ENCODE data around the gene POU6F2.

- TF ChIP-seq, protein P1, sequence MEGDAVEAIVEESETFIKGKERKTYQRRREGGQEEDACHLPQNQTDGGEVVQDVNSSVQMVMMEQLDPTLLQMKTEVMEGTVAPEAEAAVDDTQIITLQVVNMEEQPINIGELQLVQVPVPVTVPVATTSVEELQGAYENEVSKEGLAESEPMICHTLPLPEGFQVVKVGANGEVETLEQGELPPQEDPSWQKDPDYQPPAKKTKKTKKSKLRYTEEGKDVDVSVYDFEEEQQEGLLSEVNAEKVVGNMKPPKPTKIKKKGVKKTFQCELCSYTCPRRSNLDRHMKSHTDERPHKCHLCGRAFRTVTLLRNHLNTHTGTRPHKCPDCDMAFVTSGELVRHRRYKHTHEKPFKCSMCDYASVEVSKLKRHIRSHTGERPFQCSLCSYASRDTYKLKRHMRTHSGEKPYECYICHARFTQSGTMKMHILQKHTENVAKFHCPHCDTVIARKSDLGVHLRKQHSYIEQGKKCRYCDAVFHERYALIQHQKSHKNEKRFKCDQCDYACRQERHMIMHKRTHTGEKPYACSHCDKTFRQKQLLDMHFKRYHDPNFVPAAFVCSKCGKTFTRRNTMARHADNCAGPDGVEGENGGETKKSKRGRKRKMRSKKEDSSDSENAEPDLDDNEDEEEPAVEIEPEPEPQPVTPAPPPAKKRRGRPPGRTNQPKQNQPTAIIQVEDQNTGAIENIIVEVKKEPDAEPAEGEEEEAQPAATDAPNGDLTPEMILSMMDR (IDR thresholded peaks at IDR 0.05; ENCODE audit: insufficient read depth, low read length), result no peak
- TF ChIP-seq POLR2AphosphoS5 (IDR thresholded peaks at IDR 0.05; ENCODE audit: low read depth) (no peak), SPI1 (IDR thresholded peaks at IDR 0.05; ENCODE audit: borderline replicate concordance, low read depth) (no peak), GABPA (IDR thresholded peaks at IDR 0.05; ENCODE audit: low read depth) (no peak)
- TF ChIP-seq, protein P2, sequence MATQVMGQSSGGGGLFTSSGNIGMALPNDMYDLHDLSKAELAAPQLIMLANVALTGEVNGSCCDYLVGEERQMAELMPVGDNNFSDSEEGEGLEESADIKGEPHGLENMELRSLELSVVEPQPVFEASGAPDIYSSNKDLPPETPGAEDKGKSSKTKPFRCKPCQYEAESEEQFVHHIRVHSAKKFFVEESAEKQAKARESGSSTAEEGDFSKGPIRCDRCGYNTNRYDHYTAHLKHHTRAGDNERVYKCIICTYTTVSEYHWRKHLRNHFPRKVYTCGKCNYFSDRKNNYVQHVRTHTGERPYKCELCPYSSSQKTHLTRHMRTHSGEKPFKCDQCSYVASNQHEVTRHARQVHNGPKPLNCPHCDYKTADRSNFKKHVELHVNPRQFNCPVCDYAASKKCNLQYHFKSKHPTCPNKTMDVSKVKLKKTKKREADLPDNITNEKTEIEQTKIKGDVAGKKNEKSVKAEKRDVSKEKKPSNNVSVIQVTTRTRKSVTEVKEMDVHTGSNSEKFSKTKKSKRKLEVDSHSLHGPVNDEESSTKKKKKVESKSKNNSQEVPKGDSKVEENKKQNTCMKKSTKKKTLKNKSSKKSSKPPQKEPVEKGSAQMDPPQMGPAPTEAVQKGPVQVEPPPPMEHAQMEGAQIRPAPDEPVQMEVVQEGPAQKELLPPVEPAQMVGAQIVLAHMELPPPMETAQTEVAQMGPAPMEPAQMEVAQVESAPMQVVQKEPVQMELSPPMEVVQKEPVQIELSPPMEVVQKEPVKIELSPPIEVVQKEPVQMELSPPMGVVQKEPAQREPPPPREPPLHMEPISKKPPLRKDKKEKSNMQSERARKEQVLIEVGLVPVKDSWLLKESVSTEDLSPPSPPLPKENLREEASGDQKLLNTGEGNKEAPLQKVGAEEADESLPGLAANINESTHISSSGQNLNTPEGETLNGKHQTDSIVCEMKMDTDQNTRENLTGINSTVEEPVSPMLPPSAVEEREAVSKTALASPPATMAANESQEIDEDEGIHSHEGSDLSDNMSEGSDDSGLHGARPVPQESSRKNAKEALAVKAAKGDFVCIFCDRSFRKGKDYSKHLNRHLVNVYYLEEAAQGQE (IDR thresholded peaks at IDR 0.05; ENCODE audit: insufficient replicate concordance, low read depth), result no peak
These were observed 532.2 kb downstream of the POU6F2 start for GRCh38 chr7:39509912-39510311.

Data from HL-60 (cell line).